Measurements from ENCODE around the gene SMARCA4.
A peak's percentile ranks its signal among the peaks of the same experiment; 100 is the strongest.

The SMARCA4 gene

GRCh38 chr19:10922638-10923014, 38.2 kb upstream of the SMARCA4 start:
- H3K4me3 ChIP-seq (replicated peaks in 1 of 2; ENCODE audit: low read depth in 2 of 2, low read length in 2 of 2), result no peak overlapping the region

GRCh38 chr19:10923260-10924112, 37.3 kb upstream of the SMARCA4 start:
- DNase-seq (ENCODE audit: low read depth in 2 of 2), result no peak
- TF ChIP-seq CTCF (IDR thresholded peaks at IDR 0.05; ENCODE audit: low read depth, low read length), result no peak
- H3K4me3 ChIP-seq (replicated peaks in 1 of 2; ENCODE audit: low read depth in 2 of 2, low read length in 2 of 2), result no peak overlapping the region

More at GRCh38 chr19:10922638-10923014, 38.2 kb upstream of the SMARCA4 start:
- no peak for DNase-seq (ENCODE audit: low read depth in 2 of 2)
- no peak for TF ChIP-seq CTCF (IDR thresholded peaks at IDR 0.05; ENCODE audit: low read depth, low read length)

- no peak for TF ChIP-seq CTCF (IDR thresholded peaks at IDR 0.05; ENCODE audit: low read depth, low read length)
- DNase-seq (ENCODE audit: low read depth in 2 of 2), result no peak
- no peak overlapping the region for H3K4me3 ChIP-seq (replicated peaks in 1 of 2; ENCODE audit: low read depth in 2 of 2, low read length in 2 of 2)
Observed at GRCh38 chr19:10924597-10924996, 36.2 kb upstream of the SMARCA4 start.

- TF ChIP-seq CTCF (IDR thresholded peaks at IDR 0.05; ENCODE audit: low read depth, low read length), result no peak
Observed at GRCh38 chr19:10927730-10928562, 32.9 kb upstream of the SMARCA4 start.

GRCh38 chr19:10928563-10929401, 32.0 kb upstream of the SMARCA4 start, which contains the start of the genes TIMM29 and YIPF2:
TSS of gene TIMM29 (plus strand) at chr19:10928811. CDS start at chr19:10928823, 12 bp downstream.
TSS of gene YIPF2 (minus strand) at chr19:10928639. CDS start at chr19:10928410, 229 bp downstream.
- H3K4me3 ChIP-seq (replicated peaks in 1 of 2; ENCODE audit: low read depth in 2 of 2, low read length in 2 of 2), result peak within 1 kb of the TSS; percentile 90 to 91
- DNase-seq (ENCODE audit: low read depth in 2 of 2), result peak; percentile 99
- TF ChIP-seq CTCF (IDR thresholded peaks at IDR 0.05; ENCODE audit: low read depth, low read length), result no peak

More at GRCh38 chr19:10927730-10928562, 32.9 kb upstream of the SMARCA4 start:
- no peak for DNase-seq (ENCODE audit: low read depth in 2 of 2)
- H3K4me3 ChIP-seq (replicated peaks in 1 of 2; ENCODE audit: low read depth in 2 of 2, low read length in 2 of 2), result peak overlapping the region; percentile 90 to 91

- no peak for TF ChIP-seq CTCF (IDR thresholded peaks at IDR 0.05; ENCODE audit: low read depth, low read length)
- peak overlapping the region; percentile 90 to 91 for H3K4me3 ChIP-seq (replicated peaks in 1 of 2; ENCODE audit: low read depth in 2 of 2, low read length in 2 of 2)
Observed at GRCh38 chr19:10929402-10929794, 31.4 kb upstream of the SMARCA4 start.

More at GRCh38 chr19:10929402-10929794, 31.4 kb upstream of the SMARCA4 start:
- DNase-seq (ENCODE audit: low read depth in 2 of 2), result no peak

All from cardiac fibroblast (primary cell).